Glutamatergic neuron (in vitro differentiated cells): ENCODE data around the gene CRYBA4. TPM values are rescaled to one million over a fixed set of nuclear protein-coding genes. Genes with fewer than 3 reads are reported as not detected.
A peak's percentile ranks its signal among the peaks of the same experiment; 100 is the strongest.

Experiments
- DNase-seq: peaks from one replicate; pipeline ENCODE4 v3.0.0; 2022
- H3K27ac Mint-ChIP-seq: one replicate; pipeline ENCODE4 v1.8.0; 2020; ENCODE audit warnings: mild to moderate bottlenecking, mixed read lengths, inconsistent platforms; ENCODE audit not compliant: unreplicated experiment
- H3K27me3 Mint-ChIP-seq: one replicate; pipeline ENCODE4 v1.8.0; 2020; ENCODE audit warnings: mild to moderate bottlenecking, moderate library complexity, mixed read lengths, inconsistent platforms; ENCODE audit not compliant: unreplicated experiment
- H3K36me3 Mint-ChIP-seq: one replicate; pipeline ENCODE4 v1.8.0; 2020; ENCODE audit warnings: mild to moderate bottlenecking, mixed read lengths, inconsistent platforms; ENCODE audit not compliant: unreplicated experiment
- H3K4me1 Mint-ChIP-seq: one replicate; pipeline ENCODE4 v1.8.0; 2020; ENCODE audit warnings: mild to moderate bottlenecking, low read depth, mixed read lengths, inconsistent platforms; ENCODE audit not compliant: unreplicated experiment
- H3K4me3 Mint-ChIP-seq: one replicate; pipeline ENCODE4 v1.8.0; 2020; ENCODE audit warnings: mild to moderate bottlenecking, mixed read lengths, inconsistent platforms; ENCODE audit not compliant: unreplicated experiment
- H3K9me3 Mint-ChIP-seq: one replicate; pipeline ENCODE4 v1.8.0; 2020; ENCODE audit warnings: mild to moderate bottlenecking, moderate library complexity, mixed read lengths, inconsistent platforms; ENCODE audit not compliant: unreplicated experiment
- total RNA-seq: library from RNA; stranded (reverse); fragmentation: NEBNext Ultra II Directional; extraction: Animal tissue kit (Norgen Biotek cat#: 25700); gene quantifications from one replicate; pipeline ENCODE4 v1.2.1, GENCODE V29; 2021; ENCODE audit not compliant: unreplicated experiment
- TF ChIP-seq, protein P1 (sequence below): fragments of 200-600 bp; sonication (generic); IDR thresholded peaks from one replicate; pipeline ENCODE4 v1.5.0; 2021; ENCODE audit not compliant: partially characterized antibody, unreplicated experiment

CRYBA4 gene
- total RNA-seq, 1 donor from 2014 or later = not detected

DNA sequence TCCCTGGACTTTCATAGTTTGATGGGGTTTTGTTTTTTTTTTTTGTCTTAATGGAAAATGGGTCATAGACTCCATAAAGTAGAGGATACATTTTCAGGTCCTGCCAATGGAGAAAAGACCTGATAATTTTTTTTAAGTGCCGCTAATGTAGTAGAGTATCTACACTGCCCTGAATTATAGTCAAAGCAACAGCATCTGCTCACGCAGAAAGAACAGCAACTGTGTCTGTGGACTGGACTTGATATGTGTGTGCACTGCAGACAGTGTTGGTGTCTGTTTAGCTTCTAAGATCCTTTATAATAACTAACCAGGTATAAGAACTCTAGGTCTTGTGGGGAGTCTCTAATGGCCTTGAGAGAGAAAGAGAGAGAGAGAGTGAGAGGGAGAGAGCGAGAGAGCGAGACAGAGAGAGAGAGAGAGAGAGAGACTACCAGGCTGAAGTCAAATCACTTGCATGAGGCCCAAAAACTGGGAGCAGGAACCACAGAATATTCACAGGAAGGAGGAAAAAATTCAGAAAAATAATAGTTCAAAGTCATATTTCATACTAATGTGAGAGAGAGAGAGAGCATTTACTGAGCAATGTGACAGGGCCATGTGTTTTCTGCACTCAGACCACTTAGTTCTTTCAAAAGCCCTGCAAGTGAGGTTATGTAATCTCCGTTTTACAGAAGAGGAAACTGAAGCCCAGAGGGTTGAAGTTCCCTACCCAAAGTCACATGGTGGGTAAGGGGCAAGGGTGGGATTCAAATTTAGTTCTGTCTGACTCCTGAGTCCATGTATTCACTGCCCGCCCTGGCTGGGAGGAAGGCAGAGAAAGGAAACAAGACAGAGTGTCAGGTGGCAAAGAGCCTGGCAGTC is 27.0 kb downstream of the CRYBA4 start:
- TF ChIP-seq, protein P1, sequence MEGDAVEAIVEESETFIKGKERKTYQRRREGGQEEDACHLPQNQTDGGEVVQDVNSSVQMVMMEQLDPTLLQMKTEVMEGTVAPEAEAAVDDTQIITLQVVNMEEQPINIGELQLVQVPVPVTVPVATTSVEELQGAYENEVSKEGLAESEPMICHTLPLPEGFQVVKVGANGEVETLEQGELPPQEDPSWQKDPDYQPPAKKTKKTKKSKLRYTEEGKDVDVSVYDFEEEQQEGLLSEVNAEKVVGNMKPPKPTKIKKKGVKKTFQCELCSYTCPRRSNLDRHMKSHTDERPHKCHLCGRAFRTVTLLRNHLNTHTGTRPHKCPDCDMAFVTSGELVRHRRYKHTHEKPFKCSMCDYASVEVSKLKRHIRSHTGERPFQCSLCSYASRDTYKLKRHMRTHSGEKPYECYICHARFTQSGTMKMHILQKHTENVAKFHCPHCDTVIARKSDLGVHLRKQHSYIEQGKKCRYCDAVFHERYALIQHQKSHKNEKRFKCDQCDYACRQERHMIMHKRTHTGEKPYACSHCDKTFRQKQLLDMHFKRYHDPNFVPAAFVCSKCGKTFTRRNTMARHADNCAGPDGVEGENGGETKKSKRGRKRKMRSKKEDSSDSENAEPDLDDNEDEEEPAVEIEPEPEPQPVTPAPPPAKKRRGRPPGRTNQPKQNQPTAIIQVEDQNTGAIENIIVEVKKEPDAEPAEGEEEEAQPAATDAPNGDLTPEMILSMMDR = no peak
- no peak for DNase-seq
- H3K27ac Mint-ChIP-seq = peak overlapping the region; percentile 92
- peaks cover 21% of the 10 kb centered on the region for H3K27me3 Mint-ChIP-seq
- peak overlapping the region; percentile 67 for H3K4me3 Mint-ChIP-seq
- peaks cover 42% of the 10 kb centered on the region for H3K4me1 Mint-ChIP-seq
- peaks cover 29% of the 10 kb centered on the region for H3K9me3 Mint-ChIP-seq
- no peaks in the 10 kb centered on the region for H3K36me3 Mint-ChIP-seq

DNA sequence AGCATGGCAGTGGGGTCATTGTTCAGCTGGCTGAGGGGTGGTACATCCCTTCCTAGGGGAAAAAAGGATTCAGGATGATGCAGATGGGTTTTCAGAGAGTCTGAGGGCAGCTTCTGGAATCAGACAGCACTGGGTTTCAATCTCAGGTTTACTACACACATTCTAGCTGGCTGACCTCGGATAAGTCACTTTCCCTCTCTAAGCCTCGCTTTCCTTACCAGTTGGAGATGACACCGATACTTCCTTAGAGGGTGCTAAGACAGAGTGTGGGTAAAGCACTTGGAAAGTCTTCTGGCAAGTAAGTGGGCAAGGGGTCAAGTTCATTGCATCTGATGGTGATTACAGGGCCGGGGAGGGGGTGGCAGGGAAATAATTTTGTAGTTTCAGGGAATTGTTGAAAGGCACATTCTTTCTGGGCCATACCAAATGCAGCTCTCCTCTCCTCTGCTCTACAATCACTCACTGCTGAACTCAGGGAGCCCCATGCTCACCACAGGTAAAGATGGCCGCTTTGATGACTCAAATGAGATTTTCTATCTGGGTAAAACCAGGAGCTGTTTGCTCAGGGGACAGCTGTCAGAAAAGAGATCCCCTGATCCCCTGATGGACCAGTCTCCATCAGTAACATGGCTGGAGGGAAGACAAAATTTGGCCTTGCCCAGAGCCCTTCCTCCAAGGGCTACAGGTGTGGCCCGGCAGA is 29.1 kb downstream of the CRYBA4 start:
- TF ChIP-seq, protein P1 = no peak
- H3K4me1 Mint-ChIP-seq = peaks cover 35% of the 10 kb centered on the region
- peaks cover 29% of the 10 kb centered on the region for H3K9me3 Mint-ChIP-seq
- no peaks in the 10 kb centered on the region for H3K36me3 Mint-ChIP-seq
- DNase-seq = no peak
- no peak overlapping the region for H3K4me3 Mint-ChIP-seq
- no peak overlapping the region for H3K27ac Mint-ChIP-seq
- peaks cover 21% of the 10 kb centered on the region for H3K27me3 Mint-ChIP-seq

DNA sequence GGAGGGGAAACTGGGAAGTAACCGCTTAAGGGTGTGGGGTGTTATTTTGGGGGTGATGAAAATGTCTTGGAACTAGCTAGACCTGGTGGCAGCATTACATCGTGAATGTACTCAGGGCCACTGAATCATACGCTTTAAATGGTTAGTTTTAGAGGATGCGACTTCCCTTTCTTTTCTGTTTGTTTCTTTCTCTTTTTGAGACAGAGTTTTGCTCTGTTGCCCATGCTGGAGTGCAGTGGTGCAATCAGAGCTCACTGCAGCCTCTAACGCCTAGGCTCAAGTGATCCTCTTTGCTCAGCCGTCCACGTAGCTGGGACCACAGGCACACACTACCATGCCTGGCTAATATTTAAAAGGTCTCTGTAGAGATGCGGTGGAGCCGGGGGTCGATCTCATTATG is 30.1 kb downstream of the CRYBA4 start:
- TF ChIP-seq, protein P1 = no peak
- DNase-seq = no peak
- Mint-ChIP-seq H3K27ac (no peak overlapping the region), H3K9me3 (peaks cover 20% of the 10 kb centered on the region), H3K4me3 (no peak overlapping the region), H3K4me1 (peaks cover 26% of the 10 kb centered on the region), H3K27me3 (peaks cover 19% of the 10 kb centered on the region), H3K36me3 (no peaks in the 10 kb centered on the region)

DNA sequence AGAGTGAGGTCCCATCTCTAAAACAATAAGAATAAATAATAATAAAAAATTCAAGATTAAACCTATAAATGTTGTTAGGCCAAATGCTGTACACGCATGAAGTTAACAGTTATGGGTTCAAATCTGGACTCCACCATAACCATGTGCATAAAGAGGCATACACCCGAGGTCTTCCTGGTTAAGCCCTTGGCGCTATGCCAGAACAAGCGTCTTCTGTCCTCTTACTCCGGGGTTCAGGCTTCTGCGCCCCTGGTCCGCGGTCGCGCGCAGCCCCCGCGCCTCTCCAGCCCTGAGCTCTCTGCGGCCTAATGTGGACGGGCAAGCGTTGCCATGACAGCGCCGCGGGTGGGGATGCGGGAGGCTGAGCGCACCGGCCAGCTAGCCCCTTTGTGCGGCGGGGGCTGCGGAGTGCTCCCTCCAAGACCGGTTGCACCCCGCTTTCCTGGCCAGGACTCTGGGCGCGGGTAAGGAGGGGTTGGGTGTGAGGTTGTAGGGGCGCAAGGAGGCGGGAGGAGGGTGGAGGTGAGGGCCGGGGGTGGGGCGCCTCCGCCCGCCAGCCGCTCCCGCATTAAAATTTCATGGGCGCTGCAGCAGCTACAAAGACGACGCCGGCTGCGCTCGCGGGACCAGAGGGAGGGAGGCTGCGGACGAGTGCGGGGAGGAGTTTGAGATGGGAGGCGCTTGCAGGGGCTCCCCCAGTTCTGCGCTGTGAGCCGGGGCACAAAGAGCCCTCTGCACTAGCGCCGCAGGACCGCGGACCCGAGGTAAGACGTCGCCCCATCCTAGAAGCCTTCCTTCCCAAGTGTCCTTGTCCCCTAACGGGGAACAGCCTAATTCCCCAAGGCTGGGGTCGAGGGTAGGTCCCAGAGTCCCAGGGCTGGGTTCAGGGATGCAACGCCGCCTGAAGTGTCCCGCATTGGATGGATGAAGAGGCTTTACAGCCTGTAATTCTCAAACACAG is 35.4 kb downstream of the CRYBA4 start, which contains the start of gene MIAT:
Gene MIAT (plus strand): TSS at position 698 of the 961 bp plus-strand sequence.
- H3K27ac Mint-ChIP-seq = peak within 1 kb of the TSS; percentile 100
- peaks cover 13% of the 10 kb centered on the region for H3K4me1 Mint-ChIP-seq
- TF ChIP-seq, protein P1 = no peak
- peak; percentile 88 for DNase-seq
- H3K36me3 Mint-ChIP-seq = no peaks in the 10 kb centered on the region
- peak within 1 kb of the TSS; percentile 97 for H3K4me3 Mint-ChIP-seq
- H3K27me3 Mint-ChIP-seq = peaks cover 14% of the 10 kb centered on the region
- peaks cover 23% of the 10 kb centered on the region for H3K9me3 Mint-ChIP-seq
